ENCODE data around the gene ANGPT4.
"Not testable (repeated sequence)": the region's sequence is repeated elsewhere in the genome, so short reads cannot be mapped to it uniquely, and the experiment has no call there.

Gene ANGPT4

DNA sequence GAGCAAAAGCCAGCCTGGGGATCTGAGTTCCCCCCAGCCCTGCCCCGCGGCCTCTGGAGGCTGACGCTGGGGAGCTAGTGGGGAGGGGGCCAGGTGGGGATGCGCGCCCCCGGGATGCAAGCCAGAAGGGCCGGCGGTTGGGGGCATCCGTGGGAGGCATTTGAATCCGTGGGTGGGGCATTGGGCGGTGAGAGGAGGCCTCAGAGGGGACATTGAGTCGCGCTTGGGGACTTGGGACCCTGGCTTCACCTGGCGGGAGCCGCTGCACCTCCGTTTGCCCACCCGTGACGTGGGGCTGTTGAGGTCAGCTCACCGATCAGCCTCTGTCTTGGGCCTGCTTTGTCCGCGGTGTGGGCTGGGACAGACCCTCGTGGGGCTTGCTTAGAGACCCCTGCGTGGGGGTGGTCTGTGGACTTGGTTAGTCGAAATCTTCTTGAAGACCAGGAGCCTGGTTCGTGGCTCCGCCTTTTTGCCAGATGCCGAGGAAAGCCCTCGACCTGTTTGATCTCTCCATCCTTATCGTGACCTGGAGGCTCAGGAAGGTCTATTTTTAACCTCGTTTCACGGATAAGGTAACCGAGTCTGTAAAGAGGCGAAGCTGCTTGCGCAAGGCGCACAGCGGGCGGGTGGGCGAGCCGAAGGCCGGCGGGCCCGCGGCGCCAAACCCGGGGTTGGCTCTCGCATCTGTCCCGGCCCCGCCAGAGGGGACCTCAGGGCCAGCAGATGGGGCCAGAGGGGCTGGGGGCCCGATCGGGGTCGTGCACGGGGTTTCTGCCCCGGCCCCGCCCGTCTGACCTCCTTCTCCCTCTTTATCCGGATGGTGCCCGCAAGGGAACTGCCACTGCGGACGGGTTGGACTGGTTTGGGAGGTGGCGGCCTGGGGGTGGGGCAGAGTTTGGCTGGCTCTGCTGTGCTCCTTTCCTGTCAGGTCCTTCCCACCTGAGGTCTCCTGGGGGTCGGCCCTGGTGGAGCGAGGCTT, 74.3 kb downstream of the ANGPT4 start:
- DNase-seq = no peak

- DNase-seq = no peak
Measured at GRCh38 chr20:840858-841567, 75.1 kb downstream of the ANGPT4 start.

- DNase-seq = no peak
Measured at GRCh38 chr20:840503-840857, 75.7 kb downstream of the ANGPT4 start.

DNA sequence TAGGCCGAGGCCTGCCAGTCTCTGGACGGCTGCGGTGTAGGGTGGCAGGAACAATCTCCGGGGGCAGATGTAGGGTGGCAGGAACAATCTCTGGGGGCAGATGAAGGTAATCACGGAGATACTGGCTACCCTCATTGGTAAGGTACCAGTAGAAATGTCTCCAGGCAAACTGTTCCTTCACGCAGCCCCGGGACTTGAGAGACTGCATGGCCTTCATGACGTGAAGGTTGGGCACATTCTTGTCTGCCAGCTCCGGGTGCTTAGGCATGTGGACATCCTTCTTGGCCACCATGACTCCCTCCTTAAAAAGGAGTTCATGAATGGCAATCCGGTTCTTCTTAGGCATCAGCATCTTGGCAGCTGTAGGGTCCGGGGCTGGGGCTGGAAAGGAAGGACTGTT, 76.5 kb downstream of the ANGPT4 start:
- no peak for DNase-seq

DNA sequence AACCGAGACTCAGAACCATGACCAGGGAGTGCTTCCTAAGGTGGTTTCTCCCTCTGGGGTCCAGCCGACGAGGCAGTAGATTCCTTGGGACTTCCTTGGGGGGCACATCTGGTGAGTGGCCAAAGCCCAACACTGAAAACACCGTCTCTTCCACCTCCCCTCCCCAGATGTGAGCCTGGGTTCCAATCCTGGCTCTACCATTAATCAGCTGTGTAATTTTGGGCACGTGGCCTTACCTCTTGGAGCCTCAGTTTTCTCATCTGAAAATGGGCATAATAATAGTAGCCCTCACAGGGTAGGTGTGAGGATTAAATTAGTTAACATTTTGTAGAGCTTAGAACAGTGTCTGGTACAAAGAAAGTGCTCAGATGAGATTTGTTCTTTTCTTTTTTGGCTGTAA, 77.1 kb downstream of the ANGPT4 start:
- no peak for DNase-seq

DNA sequence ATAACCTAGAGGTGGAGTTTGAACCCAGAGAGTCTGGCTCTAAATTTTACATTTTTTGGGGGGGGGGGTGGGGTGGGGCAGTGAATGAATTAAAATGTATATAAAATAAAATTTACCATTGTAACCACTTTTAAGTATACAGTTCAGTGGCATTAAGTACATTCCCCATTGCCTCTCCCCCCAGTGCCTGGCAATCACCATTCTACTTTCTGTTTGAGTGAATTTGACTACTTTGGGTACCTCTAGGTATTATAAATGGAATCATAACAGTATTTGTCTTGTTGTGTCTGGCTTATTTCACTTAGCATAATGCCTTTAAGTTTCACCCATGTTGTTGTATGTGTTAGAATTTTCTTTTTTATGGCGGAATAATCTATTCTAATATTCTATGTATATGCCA, 79.9 kb downstream of the ANGPT4 start:
- no peak for DNase-seq

DNA sequence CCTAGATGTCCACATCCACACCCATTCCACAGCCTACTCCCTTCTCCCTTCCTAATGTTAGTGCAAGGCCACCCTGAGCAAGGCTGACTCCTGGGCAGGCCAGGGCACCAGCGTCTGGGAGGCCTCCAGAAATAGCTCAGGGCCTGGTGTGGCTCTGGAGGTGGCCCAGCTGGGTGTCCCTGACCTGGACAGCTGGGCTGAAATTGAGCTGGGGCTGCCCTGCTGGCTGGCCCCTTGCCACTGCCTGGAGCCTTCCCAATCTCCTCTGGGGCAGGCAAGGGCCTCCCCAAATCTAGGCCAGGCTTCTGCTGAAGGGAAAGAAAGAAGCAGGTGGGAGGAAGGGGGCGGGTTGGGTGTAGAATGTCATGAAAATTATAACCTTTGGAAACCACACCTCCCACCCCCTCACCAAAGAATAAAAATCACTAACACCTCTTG, 80.5 kb downstream of the ANGPT4 start:
- no peak for DNase-seq

DNA sequence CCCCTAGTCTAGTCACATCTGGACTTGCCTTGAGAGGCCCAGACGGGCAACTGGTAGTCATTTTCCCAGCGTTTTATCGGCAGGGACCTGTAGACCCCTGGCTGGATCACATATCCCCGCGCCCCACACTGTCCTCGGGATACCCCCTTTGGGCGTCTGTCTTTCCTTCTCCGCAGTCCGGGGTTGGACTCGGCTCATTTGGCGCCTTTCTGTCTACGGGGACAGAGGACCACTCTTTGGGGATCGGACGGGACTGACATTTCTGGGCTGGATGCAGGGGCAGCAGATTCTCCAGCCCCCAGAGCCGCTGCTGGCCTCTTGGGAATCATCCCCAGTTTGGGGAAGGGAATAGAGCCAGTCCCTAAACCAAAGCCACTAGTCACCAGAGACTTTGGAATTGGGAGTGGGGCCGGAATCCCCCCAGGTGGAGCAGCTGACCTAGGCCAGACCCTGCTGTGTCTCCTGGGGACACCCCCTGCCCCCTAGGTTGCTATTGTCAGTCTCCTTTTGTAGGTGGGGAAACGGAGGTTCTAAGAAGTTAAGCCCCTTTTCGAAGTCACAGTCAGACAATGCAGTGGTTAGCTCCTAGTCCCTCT, 81.9 kb downstream of the ANGPT4 start:
- DNase-seq = no peak

DNA sequence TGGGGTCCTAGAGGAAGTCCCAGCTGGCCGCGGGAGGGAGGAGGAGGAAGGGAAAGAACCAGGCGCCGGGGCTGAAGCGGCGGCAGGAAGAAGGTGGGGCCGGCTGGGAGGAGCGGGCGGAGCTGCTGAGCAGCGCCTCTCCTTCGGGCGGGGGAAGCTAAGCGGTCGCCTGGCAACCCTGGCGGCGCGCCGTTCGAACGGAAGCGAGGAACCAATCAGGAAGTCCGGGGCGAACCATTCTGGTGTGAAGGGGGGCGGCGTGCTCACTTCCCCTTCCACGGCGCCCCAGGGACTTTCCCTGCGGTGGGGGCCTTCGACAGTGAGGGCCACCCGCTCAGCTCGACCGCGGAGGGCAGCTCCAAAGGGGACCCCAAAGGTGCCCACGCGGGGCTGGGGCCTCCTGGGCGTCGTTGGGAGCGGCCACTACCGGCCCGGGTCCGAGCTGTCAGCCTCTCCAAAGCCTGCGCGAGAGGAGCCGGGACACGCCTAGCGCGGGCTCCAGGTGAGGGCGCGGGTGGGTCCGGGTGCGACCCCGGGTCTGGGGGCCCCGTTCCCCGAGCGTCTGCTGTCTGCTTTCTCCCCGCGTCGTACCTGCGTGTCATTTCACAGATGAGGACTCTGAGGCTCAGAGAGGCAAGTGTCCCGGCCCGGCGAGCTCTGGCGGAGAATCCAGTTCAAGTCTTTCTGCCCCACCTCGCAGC, 82.5 kb downstream of the ANGPT4 start, which contains the start of gene FAM110A:
FAM110A (plus strand) TSS at position 266 of the 701 bp plus-strand sequence. CDS start 11,090 bp downstream, outside the sequence.
- peak; percentile 96 for DNase-seq

GRCh38 chr20:833121-833449, 83.0 kb downstream of the ANGPT4 start:
- no peak for DNase-seq

DNA sequence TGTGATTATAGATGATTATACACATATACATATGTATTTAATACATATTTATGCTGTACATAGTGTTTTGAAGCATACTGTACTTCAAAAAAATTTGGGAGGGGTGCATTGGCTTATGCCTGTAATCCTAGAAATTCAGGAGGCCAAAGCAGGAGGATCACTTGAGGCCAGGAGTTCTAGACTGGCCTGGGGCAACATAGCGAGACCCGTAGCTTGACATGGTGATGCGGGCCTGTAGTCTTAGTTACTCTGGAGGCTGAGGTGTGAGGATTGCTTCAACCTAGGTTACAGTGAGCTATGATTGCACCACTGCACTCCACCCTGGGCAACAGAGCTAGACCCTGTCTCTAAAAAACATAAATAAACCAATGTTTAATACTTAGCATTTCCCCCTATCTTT, 84.2 kb downstream of the ANGPT4 start:
- no peak for DNase-seq

GRCh38 chr20:831251-831650, 84.9 kb downstream of the ANGPT4 start:
- no peak for DNase-seq

GRCh38 chr20:830011-830521, 86.1 kb downstream of the ANGPT4 start:
- DNase-seq = no peak

DNA sequence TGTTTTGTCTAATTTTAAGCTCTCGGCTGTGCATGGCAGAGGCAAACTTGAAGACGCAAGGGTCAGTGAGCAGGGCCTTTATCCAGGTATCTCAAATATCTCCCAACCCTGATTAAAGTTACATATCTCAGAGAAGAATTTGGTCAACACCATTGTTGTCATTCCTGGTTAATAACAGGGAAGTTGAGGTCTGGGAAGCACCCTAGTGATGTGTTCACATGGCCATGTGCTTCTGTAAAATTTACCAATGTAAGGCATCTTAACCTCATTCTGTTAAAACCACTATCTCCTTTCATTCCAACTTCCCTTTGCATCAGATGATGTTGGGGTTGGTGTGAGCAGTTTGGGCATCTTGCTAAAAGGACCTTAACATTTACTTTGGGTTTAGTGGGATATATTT, 86.6 kb downstream of the ANGPT4 start:
- DNase-seq = no peak

DNA sequence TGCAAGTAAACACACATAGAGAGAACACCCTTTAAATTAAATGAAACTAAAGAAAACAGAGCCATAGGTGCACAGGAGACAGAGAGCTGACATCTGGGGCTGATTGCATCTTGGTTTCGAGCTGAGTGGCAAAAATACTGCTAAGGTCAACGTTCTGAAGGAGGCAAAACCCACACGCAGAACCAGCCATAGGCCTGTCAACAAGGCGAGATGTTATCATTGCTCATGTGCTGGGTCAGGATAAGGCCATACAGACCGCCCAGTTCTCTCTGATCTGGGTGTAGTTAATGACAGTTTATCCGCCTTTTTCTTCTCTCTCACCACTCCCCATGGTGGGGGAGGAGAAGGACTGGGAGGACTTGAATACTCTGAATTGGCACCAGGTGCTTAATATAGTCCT, 87.1 kb downstream of the ANGPT4 start:
- DNase-seq = no peak

DNA sequence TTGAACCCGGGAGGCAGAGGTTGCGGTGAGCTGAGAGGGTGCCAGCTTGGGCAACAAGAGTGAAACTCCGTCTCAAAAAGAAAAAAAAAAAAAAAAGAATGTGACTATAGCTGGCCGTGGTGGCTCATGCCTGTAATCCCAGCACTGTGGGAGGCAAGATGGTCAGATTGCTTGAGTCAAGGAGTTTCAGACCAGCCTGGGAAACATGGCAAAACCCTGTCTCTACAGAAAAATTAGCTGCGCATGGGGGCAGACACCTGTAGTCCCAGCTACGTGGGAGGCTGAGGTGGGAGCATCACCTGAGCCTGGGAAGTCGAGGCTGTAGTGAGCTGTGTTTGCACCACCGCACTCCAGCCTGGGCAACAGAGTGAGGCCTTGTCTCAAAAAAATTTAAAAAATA, 88.2 kb downstream of the ANGPT4 start:
- DNase-seq = not testable (repeated sequence)

GRCh38 chr20:826695-827323, 89.3 kb downstream of the ANGPT4 start:
- no peak for DNase-seq

- no peak for DNase-seq
Measured at GRCh38 chr20:825710-826421, 90.3 kb downstream of the ANGPT4 start.

DNA sequence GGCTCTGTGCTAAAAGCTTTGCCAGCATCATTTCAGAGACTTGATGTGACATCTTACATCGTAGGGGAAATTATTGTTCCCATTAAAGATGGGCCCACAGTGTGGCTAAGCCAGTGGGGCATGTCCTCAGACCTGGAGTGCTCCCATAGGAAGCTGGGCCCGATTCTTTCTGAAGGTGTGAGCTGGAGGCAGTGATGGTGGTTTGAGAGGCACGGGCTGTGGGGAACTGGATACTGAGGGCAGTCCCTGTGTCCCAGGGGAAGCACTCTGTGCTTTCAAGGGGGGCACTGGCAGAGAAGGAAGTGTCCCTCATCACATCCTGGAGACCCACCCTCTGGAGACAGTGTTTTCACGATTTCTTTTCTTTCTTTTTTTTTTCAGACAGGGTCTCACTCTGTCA, 91.2 kb downstream of the ANGPT4 start:
- no peak for DNase-seq

GRCh38 chr20:824490-824889, 91.6 kb downstream of the ANGPT4 start:
- DNase-seq = no peak

DNA sequence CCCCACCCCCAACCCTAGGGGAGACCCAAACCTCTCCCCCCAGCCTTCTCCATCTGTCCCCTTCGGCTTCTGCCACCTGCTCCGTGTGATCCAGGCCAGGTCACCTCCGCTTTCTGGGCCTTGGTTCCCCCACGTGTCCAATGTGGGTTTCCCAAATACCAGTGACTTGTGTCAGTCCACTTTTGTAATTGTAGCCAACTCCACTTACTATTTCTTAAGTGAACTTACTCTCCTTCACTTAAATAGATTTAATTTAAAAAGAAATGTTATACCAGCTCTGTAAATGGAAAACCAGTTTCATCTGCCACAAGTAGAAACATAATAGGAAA, 92.6 kb downstream of the ANGPT4 start:
- no peak for DNase-seq

Measured in SHP77 treated with DMSO at 0.1 percent for 48 hours (cell line).